GM04504 (cell line): ENCODE results near the gene TPCN1.

Source experiments
- DNase-seq: peaks from one replicate; pipeline ENCODE4 v3.0.0-alpha.2; 2012; ENCODE audit warnings: low read depth

The TPCN1 gene

DNA sequence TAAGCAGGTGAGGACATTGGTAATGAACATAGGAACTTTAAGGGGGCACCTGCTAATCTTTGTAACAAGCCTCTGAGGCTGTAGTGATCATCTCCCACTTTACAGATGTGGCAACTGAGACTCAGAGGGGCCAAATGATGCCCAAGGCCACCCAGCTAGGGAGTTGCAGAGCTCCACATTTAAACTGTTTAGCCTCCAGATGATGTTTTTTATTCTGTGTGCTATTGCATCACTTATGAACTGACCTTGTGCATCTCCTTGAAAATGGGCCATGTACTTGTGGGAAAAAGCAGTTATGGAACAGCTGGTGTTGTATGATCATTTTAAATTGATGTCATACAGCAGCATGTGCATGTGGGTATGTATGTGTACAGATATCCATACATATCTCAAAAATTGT, 41.4 kb downstream of the TPCN1 start:
- no peak for DNase-seq

GRCh38 chr12:113263431-113263963, 42.2 kb downstream of the TPCN1 start:
- DNase-seq: no peak

- no peak for DNase-seq
Measured at GRCh38 chr12:113266106-113266895, 45.0 kb downstream of the TPCN1 start.

DNA sequence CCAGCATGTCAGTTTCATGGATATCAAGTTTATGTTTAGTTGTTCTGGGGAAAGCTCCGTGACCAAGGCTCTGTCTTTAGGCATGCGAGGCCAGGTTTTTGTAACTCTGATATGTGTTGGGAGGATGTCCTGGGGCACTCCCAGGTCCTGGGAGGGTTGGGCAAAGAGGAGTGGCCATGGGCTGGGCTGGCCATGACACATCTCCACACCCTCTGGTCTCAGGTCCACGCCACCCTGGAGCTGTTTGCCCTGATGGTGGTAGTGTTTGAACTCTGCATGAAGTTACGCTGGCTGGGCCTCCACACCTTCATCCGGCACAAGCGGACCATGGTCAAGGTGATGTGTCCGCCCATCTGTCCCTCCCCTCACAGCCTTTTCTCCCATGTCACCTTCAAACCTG, 46.4 kb downstream of the TPCN1 start:
- DNase-seq: no peak

- DNase-seq: no peak
Measured at GRCh38 chr12:113268136-113268535, 46.9 kb downstream of the TPCN1 start.

DNA sequence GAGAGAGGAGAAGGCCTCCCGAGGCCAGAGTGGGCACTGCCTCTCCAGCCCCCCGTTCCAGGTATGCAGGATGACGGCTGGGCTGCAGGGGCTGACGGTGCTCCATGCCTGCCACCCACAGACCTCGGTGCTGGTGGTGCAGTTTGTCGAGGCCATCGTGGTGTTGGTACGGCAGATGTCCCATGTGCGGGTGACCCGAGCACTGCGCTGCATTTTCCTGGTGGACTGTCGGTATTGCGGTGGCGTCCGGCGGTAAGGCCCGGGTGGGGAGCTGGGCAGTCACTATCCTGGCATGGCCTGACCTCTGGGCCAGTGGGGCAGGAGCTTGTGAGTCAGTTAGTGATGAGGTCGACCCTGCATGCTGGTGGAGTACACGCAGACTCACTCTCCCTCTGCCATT, 47.4 kb downstream of the TPCN1 start:
- DNase-seq: no peak

DNA sequence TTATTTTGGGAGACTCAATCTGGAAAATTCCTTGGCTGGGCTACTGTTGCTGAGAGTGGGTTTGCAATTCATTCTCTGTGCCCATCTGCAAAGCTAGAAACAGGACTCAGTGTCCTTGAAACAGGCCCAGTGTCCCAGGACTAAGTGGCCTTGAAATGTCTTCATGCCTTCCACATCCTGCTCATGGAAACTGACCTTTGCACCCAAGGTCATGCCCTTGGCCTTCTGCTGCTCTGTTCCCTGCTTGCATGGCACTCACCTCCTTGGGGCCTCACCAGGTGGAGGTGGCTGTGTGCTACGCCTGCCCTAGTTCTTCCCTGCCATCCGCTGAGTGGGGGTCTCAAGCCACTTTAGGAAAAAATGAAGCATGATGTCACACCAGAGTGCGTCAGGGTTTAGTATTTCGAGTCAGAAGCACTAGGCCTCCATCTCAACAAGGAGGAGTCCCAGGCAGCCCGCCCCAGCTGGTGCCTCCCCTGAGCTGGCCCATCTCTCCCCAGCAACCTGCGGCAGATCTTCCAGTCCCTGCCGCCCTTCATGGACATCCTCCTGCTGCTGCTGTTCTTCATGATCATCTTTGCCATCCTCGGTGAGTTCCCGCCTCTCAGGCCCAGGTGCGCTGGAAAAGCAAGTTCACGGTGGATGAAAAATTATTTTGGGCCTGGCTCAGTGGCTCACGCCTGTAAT, 48.1 kb downstream of the TPCN1 start:
- DNase-seq: no peak

- DNase-seq: no peak
Measured at GRCh38 chr12:113270709-113271009, 49.4 kb downstream of the TPCN1 start.

DNA sequence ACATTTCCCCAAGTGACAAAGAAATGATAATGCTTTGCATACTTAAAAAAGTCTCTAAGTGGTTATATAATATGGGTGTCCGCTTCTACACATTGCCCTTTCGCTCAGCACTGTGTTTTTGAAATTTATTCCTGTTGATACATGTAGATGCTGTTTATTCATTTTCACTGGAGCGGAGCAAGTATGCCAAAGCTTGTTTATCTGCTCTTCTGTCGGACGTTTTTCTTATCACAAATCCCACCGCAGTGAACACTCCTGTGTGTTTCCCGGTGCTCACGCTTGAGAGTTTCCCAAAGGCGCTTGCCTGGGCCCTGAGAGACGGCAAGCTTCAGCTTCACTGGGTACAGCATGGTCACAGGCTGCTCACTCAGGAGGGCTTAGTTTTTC, 50.2 kb downstream of the TPCN1 start:
- DNase-seq: no peak

DNA sequence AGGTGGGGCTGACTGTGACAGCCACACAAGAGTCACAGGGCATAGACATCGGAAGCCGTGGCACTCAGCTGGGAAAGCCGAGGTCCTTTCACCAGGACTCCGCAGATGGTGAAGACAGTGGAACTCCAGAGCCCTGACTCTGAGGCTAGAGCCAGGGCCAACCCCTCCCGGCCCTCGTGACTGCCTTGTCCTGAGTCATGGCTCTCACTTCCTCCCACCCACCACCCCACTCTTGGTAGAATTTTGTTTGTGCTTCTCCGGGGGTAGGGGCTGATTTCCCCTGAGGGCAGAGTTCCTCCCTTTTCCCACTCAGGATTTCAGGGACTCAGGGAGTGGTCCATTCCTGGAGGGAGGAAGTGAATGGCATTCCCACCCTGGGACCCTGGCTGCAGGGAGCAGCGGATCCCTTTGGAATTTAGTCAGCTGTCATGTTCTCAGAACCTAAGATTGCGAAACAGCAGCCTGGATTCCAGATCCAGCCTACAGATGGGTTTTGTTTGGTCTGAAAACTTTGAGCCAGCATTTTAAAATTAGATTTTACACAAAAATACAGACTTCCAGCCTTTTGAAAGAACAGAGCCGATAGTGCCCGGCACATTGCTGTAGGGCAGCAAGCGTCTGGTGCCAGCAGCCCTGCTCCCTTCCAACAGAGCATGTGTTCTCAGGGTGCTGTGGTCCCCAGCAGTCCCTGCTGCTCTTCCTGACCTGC, 50.7 kb downstream of the TPCN1 start:
- peak; percentile 66 for DNase-seq

DNA sequence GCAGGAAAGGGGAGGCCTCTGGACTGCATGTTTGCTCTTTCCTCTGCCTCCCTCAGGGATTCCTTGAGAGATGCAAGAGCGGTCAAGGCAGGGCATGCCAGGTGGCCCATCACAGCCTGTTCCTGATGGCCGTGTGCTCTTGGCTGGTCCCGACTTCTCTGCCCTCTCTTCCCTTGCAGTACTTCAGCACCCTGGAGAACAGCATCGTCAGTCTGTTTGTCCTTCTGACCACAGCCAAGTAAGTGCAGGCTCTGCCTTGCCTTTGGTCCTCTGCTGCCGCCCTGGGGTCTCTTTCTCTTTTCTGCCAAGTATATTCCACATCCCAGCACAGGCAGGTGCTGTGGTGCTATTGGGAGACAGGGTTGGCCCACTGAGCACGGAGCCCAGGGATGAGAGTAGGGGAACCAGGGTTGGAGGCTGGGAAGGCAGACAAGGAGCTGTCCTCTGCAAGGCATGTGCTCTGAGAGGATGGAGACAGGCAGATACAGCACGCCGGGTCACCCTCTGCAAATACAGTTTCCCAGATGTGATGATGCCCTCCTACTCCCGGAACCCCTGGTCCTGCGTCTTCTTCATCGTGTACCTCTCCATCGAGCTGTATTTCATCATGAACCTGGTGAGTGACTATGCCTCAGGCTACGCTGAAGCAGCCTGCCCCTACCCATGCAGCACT, 51.9 kb downstream of the TPCN1 start:
- DNase-seq: no peak

DNA sequence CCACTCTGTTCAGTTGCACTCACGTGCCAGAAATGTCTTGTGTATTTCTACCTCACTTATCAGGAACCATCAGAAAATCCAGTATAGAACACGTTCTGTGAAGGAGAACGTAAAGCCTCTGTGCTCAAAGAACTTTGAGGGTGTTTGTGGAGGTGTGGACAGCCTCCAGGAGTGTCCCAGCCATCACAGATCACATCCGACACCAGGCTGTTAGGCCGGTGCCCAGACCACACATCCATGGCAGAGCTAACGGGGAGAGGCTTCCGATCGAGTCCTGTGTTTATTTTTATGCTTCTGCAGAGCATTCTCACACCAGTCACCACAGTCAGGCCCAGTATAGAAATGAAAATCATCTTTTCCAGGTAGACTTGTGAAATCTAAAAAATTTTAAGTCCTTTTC, 53.6 kb downstream of the TPCN1 start:
- no peak for DNase-seq

DNA sequence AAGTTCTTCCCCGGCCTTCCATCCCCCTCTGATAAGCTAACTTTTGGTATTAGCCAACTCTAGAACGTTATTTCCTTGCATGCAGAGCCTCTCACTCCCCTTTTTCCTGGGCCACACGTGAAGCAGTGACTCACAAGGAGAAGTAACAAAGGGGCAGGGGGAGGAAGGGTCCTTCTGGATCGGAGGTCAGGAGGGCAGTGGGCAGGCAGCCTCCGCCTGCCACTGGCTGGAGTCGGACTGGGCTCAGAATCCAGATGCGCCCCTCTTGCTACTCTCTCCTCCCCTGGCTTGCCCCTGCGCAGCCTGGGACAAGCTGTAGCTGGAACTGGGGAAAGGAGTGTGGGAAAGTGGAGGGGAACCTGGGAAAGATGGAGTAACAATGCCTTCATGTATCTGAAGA, 55.0 kb downstream of the TPCN1 start:
- DNase-seq: no peak

GRCh38 chr12:113276946-113277500, 55.8 kb downstream of the TPCN1 start:
- no peak for DNase-seq

GRCh38 chr12:113277511-113277910, 56.2 kb downstream of the TPCN1 start:
- no peak for DNase-seq

DNA sequence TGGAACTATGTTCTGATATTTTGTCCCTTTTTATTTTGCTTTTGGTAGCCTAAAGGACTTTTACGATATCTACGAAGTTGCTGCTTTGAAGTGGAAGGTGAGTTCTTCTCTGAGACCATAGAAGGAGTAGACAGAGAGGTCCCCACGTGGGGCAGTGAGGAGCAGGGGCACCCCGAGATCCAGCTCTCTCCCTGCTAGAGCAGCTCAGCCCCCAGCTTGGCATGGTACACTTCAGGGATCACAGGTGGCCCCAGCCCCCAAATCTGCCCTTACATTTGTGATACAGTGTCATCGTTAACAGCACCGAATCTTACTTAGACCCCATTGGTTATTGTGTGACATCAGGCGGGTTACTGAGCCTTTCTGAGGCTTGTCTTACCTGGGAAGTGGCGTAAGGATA, 56.9 kb downstream of the TPCN1 start:
- no peak for DNase-seq

DNA sequence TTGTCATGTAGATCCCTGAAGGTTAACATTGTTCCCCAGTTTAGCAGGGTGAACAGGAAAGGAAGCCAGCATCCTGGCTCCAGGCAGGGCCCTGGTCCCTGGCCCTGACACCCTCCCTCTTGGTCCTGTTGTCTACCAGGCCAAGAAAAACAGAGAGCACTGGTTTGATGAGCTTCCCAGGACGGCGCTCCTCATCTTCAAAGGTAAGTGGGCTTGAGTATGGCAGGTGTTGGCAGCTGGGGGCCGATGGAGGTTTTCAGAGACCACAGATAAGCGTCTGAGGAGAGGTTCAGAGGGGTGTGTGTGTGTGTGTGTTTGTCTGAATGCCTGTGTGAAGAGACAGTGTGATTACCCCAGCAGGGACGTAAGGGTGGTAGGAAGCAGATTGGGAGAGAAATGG, 57.4 kb downstream of the TPCN1 start:
- no peak for DNase-seq

GRCh38 chr12:113284751-113285150, 63.5 kb downstream of the TPCN1 start:
- DNase-seq: no peak

DNA sequence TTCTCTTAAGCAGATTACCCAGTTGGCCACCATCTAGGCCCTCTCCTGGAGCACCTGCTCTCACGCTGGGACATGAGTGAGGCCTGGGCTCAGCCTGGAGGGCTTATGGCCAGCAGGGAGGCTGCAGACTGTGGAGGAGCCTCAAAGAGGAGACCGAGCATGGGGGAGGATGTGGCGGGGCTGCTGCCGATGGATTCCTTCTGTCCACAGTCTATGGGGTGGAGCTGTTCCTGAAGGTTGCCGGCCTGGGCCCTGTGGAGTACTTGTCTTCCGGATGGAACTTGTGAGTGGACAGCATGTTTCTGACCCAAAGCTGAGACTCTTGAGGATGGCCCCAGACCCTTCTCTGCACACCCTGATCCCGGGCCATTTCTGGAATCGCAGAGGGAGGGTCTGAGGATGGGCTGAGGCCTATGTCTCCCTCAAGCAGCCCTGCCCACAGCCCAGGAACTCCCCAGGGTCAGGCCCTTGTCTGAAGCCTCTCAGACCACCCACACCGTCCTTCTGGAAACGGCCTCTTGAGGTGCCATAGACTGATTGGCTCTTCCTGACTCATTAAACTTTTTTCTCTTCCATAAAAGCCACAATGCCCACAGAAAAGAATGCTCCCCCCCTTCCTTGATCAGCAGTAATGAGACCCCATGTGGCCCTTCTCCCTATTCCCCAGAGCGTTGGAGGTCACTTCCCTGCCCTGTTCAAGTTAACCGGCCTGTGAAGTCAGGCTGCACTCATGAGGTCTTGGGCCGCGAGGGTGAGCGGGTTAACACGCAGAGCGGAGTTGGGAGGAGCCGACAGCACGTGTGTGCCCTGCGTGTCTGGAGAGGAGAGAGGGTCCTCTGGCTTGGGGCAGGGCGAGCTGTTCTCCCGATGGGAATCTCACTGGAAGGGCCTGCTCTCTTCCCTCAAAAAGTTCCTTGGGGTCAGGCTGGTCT, 64.7 kb downstream of the TPCN1 start:
- no peak for DNase-seq

- no peak for DNase-seq
Measured at GRCh38 chr12:113286712-113287111, 65.4 kb downstream of the TPCN1 start.
